GM12892 (cell line): Measurements from ENCODE around the gene MEIS3.

Experiments used
- POLR2A ChIP-seq: IDR thresholded peaks from 2 replicates; pipeline ENCODE4 v1.6.1; 2011; ENCODE audit warnings: low read depth, low read length, control low read depth
- TAF1 ChIP-seq: IDR thresholded peaks from 2 replicates; pipeline ENCODE4 v1.6.1; 2011; ENCODE audit warnings: low read depth, mild to moderate bottlenecking, control low read depth, low read length, borderline replicate concordance

GRCh38 chr19:47402504-47402903, 16.8 kb downstream of the MEIS3 start:
- TF ChIP-seq TAF1 (no peak), POLR2A (no peak)
